ENCODE results near the gene NPL.

DNA sequence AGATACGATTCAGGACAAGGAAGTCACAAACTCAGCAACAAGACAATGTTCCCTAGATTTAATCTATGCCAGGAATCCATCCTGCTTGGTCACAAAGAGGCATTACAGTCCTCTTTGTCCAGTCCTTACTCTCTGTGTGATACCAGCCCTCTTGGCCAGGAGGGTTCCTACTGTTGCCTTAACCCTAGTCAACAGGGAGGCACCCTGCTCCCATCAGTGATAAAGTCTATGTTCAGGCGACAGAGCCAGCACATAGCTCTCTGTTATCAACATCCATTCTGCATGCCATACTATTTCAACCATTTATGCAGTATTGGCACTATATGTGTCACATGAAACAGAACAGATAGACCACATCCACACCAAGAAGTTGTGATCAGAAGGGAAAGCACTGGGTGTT lies 4.4 kb upstream of the NPL start:
- TF ChIP-seq CTCF (IDR thresholded peaks at IDR 0.05 in 8 of 11, conservative IDR thresholded peaks at IDR 0.05 in 3 of 11) (no peak), POLR2A (IDR thresholded peaks at IDR 0.05) (no peak), POLR2AphosphoS5 (IDR thresholded peaks at IDR 0.05) (no peak)

All from spleen (tissue), 7 donors.